B cell (primary cell): ENCODE data around the gene IRS1. TPM values are rescaled to one million over a fixed set of nuclear protein-coding genes. Genes with fewer than 3 reads are reported as not detected.

Experiments
- ATAC-seq: fragments of 200-7000 bp; cut with Tn5 transposase; one replicate; pipeline ENCODE4 v1.10.0; 2021; ENCODE audit warnings: low read depth, mild to moderate bottlenecking, moderate number of reproducible peaks, moderate library complexity
- CTCF ChIA-PET: fragments of 350-600 bp; sonication (Branson Sonifier 250); formaldehyde crosslinking; loops from one replicate; lab custom pipeline; 2021; ENCODE audit warnings: antibody characterized with exemption, inconsistent platforms; lab: Charles Lee
- POLR2A ChIA-PET: fragments of 350-600 bp; sonication (Branson Sonifier 250); formaldehyde crosslinking; loops from one replicate; lab custom pipeline; 2021; ENCODE audit warnings: antibody characterized with exemption; lab: Charles Lee
- DNase-seq: peaks from one replicate; pipeline ENCODE4 v3.0.0; 2013
- H2AFZ ChIP-seq: 2 replicates; pipeline ENCODE4 v1.6.1; 2012; ENCODE audit warnings: mild to moderate bottlenecking, low read depth, low read length; ENCODE audit not compliant: insufficient read depth, poor library complexity, severe bottlenecking
- H3K27ac ChIP-seq, 2 donors: 1 replicate in 1 of 2; 2 replicates in 1 of 2; pipeline ENCODE4 v1.5.1; 2012 to 2013; ENCODE audit warnings: low read length in 2 of 2, mild to moderate bottlenecking in 2 of 2, moderate library complexity in 1 of 2
- H3K27me3 ChIP-seq, 4 experiments: fragments of 200-600 bp in 1 of 4; sonication (generic) in 1 of 4; replicated peaks in 1 of 4; 1 replicate in 2 of 4; 2 replicates in 2 of 4; pipeline versions ENCODE4 v1.6.1 to v1.7.0; 2013 to 2016; ENCODE audit warnings: low read length in 3 of 4, mild to moderate bottlenecking in 2 of 4, mixed read lengths in 1 of 4, moderate library complexity in 1 of 4; ENCODE audit not compliant: insufficient read depth in 4 of 4, control insufficient read depth in 3 of 4; ENCODE audit errors: control extremely low read depth in 1 of 4
- H3K36me3 ChIP-seq, 2 experiments: replicated peaks in 1 of 2; 1 replicate in 1 of 2; 2 replicates in 1 of 2; pipeline versions ENCODE4 v1.6.1 to v1.7.1; 2013; ENCODE audit warnings: low read length in 1 of 2; ENCODE audit not compliant: insufficient read depth in 2 of 2, control insufficient read depth in 1 of 2; ENCODE audit errors: control extremely low read depth in 1 of 2, extremely low read depth in 1 of 2
- H3K4me1 ChIP-seq, 2 donors: fragments of 200-600 bp in 1 of 2; sonication (generic) in 1 of 2; 1 replicate in 1 of 2; 2 replicates in 1 of 2; pipeline versions ENCODE4 v1.5.1 to v1.6.1; 2013 to 2017; ENCODE audit warnings: low read length in 2 of 2; ENCODE audit not compliant: control insufficient read depth in 2 of 2, insufficient read depth in 2 of 2
- H3K4me2 ChIP-seq: replicated peaks from 2 replicates; pipeline ENCODE3; 2012; ENCODE audit warnings: mild to moderate bottlenecking, low read depth, low read length; ENCODE audit not compliant: poor library complexity, severe bottlenecking
- H3K4me3 ChIP-seq, 5 experiments: fragments of 200-600 bp in 1 of 5; sonication (generic) in 1 of 5; 1 replicate in 3 of 5; 2 replicates in 2 of 5; pipeline versions ENCODE4 v1.5.1 to v1.7.0; 2011 to 2016; ENCODE audit warnings: low read length in 4 of 5, mild to moderate bottlenecking in 4 of 5, low read depth in 2 of 5, control low read depth in 1 of 5, moderate library complexity in 1 of 5; ENCODE audit not compliant: insufficient read depth in 1 of 5; ENCODE audit errors: control extremely low read depth in 1 of 5, extremely low read depth in 1 of 5
- H3K79me2 ChIP-seq: fragments of 200-600 bp; sonication (generic); one replicate; pipeline ENCODE4 v1.6.0; 2016; ENCODE audit warnings: low read length; ENCODE audit not compliant: control insufficient read depth, insufficient read depth
- H3K9ac ChIP-seq: fragments of 200-600 bp; sonication (generic); 2 replicates; pipeline ENCODE4 v1.6.1; 2017; ENCODE audit warnings: mild to moderate bottlenecking, low read length, moderate library complexity
- H3K9me3 ChIP-seq, 3 donors: one replicate each; pipeline versions ENCODE4 v1.6.1 to v1.7.1; 2013; ENCODE audit warnings: low read length in 2 of 3; ENCODE audit not compliant: control insufficient read depth in 2 of 3, insufficient read depth in 1 of 3; ENCODE audit errors: control extremely low read depth in 1 of 3
- H4K20me1 ChIP-seq: 2 replicates; pipeline ENCODE4 v1.6.0; 2012; ENCODE audit warnings: mild to moderate bottlenecking, low read length; ENCODE audit not compliant: insufficient read depth, control insufficient read depth, poor library complexity, severe bottlenecking
- H3K27ac Mint-ChIP-seq: one replicate; pipeline ENCODE4 v1.8.0; 2021; ENCODE audit warnings: mixed read lengths
- H3K27me3 Mint-ChIP-seq: one replicate; pipeline ENCODE4 v1.8.0; 2021; ENCODE audit warnings: mixed read lengths
- H3K4me1 Mint-ChIP-seq: one replicate; pipeline ENCODE4 v1.8.0; 2021; ENCODE audit warnings: mixed read lengths
- H3K4me3 Mint-ChIP-seq: one replicate; pipeline ENCODE4 v1.8.0; 2021; ENCODE audit warnings: mixed read lengths
- H3K9me3 Mint-ChIP-seq: one replicate; pipeline ENCODE4 v1.8.0; 2022; ENCODE audit warnings: mixed read lengths; ENCODE audit not compliant: insufficient read depth
- CTCF ChIP-seq: fragments of 200-600 bp; IDR thresholded peaks from one replicate; pipeline ENCODE4 v1.8.0; 2022; ENCODE audit warnings: antibody characterized with exemption, mild to moderate bottlenecking
- EZH2 ChIP-seq: IDR thresholded peaks from 2 replicates; pipeline ENCODE4 v1.6.1; 2012; ENCODE audit warnings: borderline replicate concordance, low read depth, mild to moderate bottlenecking, moderate library complexity, low read length; ENCODE audit not compliant: insufficient read depth, poor library complexity, severe bottlenecking
- WGBS: methylation state at CpG from one replicate; pipeline ENCODE4 v1.1.5; 2013; ENCODE audit warnings: missing lambda C conversion rate; ENCODE audit not compliant: insufficient coverage; 5-methylcytosine and 5-hydroxymethylcytosine counted together
- intact Hi-C: fragments of 100-400 bp; cut with micrococcal nuclease; formaldehyde crosslinking; loops from one replicate; pipeline ENCODE4 v1.10.0; 2022
- polyA plus RNA-seq: library from polyadenylated mRNA; depleted of rRNA; stranded (reverse); fragments of >200 nt; gene quantifications from 2 replicates; pipeline ENCODE4 v1.2.3, GENCODE V29; 2012
- total RNA-seq, 2 donors: library from RNA; stranded (reverse); fragments of 120-200 nt in 1 of 2; gene quantifications; 1 replicate in 1 of 2; 2 replicates in 1 of 2; pipeline versions ENCODE4 v1.2.3 to v1.2.4, GENCODE V29; 2013 to 2022

The IRS1 gene
- total and polyA plus RNA-seq, 2 donors (not counting 1 experiment from before 2014, with no cell fraction given) = 3.8 to 11.9 TPM

- Histone ChIP-seq H3K4me2 (peak overlapping the region; percentile 87), H3K4me3 (peak overlapping the region in 4 of 5 experiments; percentile 66 to 79 (median 76)), H3K27me3 (no peaks in the 10 kb centered on the region), H2AFZ (peak overlapping the region; percentile 95), H3K36me3 (no peaks in the 10 kb centered on the region), H3K9me3 (peaks cover 0 to 16% (median 0%) of the 10 kb centered on the region in 3 donors), H3K4me1 (peaks cover 17 to 26% of the 10 kb centered on the region in 2 donors), H4K20me1 (peaks cover 9% of the 10 kb centered on the region), H3K9ac (peak overlapping the region; percentile 88), H3K79me2 (peaks cover 11% of the 10 kb centered on the region), H3K27ac (no peak overlapping the region)
- ChIA-PET POLR2A (interaction anchor here (0.8 to 3.1 kb wide), 4 partner anchors 38 to 173 kb away, joined by 3 to 16 read pairs (median 10); partner anchors contain the start of gene RHBDD1), CTCF (interaction anchor here (1.2 to 7.8 kb wide), 8 partner anchors 9 to 908 kb away, joined by 4 to 78 read pairs (median 14); partner anchors contain the start of gene RHBDD1)
- Mint-ChIP-seq H3K9me3 (no peaks in the 10 kb centered on the region), H3K27me3 (no peaks in the 10 kb centered on the region), H3K4me3 (peak overlapping the region; percentile 95), H3K4me1 (peaks cover 48% of the 10 kb centered on the region), H3K27ac (peak overlapping the region; percentile 94)
- ATAC-seq (no peak), DNase-seq (no peak)
- WGBS = 67% methylated on average over 23 of the region's 23 CpGs
- TF ChIP-seq EZH2 = no peak
- no peak for TF ChIP-seq CTCF
- intact Hi-C loops = loop anchor here (10.0 kb wide), 2 partner anchors 473 to 1863 kb away; no protein-coding TSS in a partner anchor
Measured at GRCh38 chr2:226797989-226798421, 1.6 kb downstream of the IRS1 start.

- TF ChIP-seq EZH2 (no peak), CTCF (no peak)
- Histone ChIP-seq H3K79me2 (peaks cover 11% of the 10 kb centered on the region), H3K4me3 (no peak overlapping the region), H3K4me1 (peaks cover 19 to 28% of the 10 kb centered on the region in 2 donors), H3K9ac (no peak overlapping the region), H2AFZ (no peak overlapping the region), H3K9me3 (peaks cover 0 to 16% (median 0%) of the 10 kb centered on the region in 3 donors), H3K4me2 (peak overlapping the region; percentile 87), H3K27ac (no peak overlapping the region), H4K20me1 (peaks cover 9% of the 10 kb centered on the region), H3K36me3 (no peaks in the 10 kb centered on the region), H3K27me3 (no peaks in the 10 kb centered on the region)
- ChIA-PET CTCF (interaction anchor here (1.2 to 7.8 kb wide), 6 partner anchors 19 to 583 kb away, joined by 4 to 78 read pairs (median 9); partner anchors contain the start of gene RHBDD1), POLR2A (interaction anchor here (2.3 to 3.1 kb wide), 2 partner anchors 38 to 110 kb away, joined by 11 to 16 read pairs; partner anchors contain the start of gene RHBDD1)
- no peak overlapping the region for H3K27ac Mint-ChIP-seq
- peak overlapping the region; percentile 95 for H3K4me3 Mint-ChIP-seq
- intact Hi-C loops = loop anchor here (10.0 kb wide), 2 partner anchors 473 to 1863 kb away; no protein-coding TSS in a partner anchor
- no peak for DNase-seq
- no peaks in the 10 kb centered on the region for H3K27me3 Mint-ChIP-seq
- H3K4me1 Mint-ChIP-seq = peaks cover 49% of the 10 kb centered on the region
- WGBS = 98% methylated on average over 50 of the region's 50 CpGs
- no peak for ATAC-seq
- no peaks in the 10 kb centered on the region for H3K9me3 Mint-ChIP-seq
Measured at GRCh38 chr2:226797289-226797988, 2.2 kb downstream of the IRS1 start.
